ENCODE measurements around the gene RAPGEF4. TPM values are rescaled to one million over a fixed set of nuclear protein-coding genes. Genes with fewer than 3 reads are reported as not detected.
"Not testable (repeated sequence)": the region's sequence is repeated elsewhere in the genome, so short reads cannot be mapped to it uniquely, and the experiment has no call there.

The RAPGEF4 gene
- total and polyA plus RNA-seq, 9 donors: 1.1 to 2.4 (median 1.5) TPM

- not testable (repeated sequence) for H3K27ac ChIP-seq (ENCODE audit: low read length); DNase-seq; H3K36me3 ChIP-seq (ENCODE audit: control insufficient read depth, insufficient read depth, low read length); H3K27me3 ChIP-seq (ENCODE audit: control insufficient read depth, insufficient read depth, low read length); H3K4me1 ChIP-seq (ENCODE audit: control insufficient read depth, insufficient read depth, low read length); H3K9me3 ChIP-seq (replicated peaks; ENCODE audit: control insufficient read depth, low read depth, low read length); H3K4me3 ChIP-seq (ENCODE audit: low read length)
- WGBS (ENCODE audit: insufficient coverage): no CpG with 5 or more reads among the region's 1 CpG
These were observed 67.7 kb downstream of the RAPGEF4 start for GRCh38 chr2:172803308-172803707.

DNA sequence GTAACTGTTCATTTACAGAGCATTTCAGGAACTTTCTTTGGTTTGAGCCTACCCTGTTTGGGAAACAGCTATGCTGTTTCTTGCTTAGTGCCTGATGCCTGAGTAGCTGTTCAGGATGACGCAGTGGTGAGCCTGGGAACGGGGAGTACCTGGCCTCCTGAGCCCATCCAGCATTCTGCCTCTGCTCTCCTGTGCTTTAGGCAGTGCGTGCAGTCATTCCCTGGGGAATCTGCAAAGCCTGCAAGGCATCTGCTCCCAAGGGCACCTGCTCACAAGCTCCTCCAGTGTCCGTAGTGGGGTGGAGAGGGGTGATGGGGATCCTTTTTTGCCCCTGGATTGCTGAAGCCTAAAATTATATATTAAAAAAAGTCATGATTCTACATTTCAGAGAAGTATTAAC lies 68.8 kb downstream of the RAPGEF4 start:
- no peaks in the 10 kb centered on the region for H3K9me3 ChIP-seq (replicated peaks; ENCODE audit: control insufficient read depth, low read depth, low read length)
- H3K4me1 ChIP-seq (ENCODE audit: control insufficient read depth, insufficient read depth, low read length): no peaks in the 10 kb centered on the region
- H3K27me3 ChIP-seq (ENCODE audit: control insufficient read depth, insufficient read depth, low read length): no peaks in the 10 kb centered on the region
- no peak for DNase-seq
- H3K27ac ChIP-seq (ENCODE audit: low read length): no peak overlapping the region
- H3K4me3 ChIP-seq (ENCODE audit: low read length): no peak overlapping the region
- WGBS (ENCODE audit: insufficient coverage): 80% methylated on average over 2 of the region's 4 CpGs
- H3K36me3 ChIP-seq (ENCODE audit: control insufficient read depth, insufficient read depth, low read length): no peaks in the 10 kb centered on the region

DNA sequence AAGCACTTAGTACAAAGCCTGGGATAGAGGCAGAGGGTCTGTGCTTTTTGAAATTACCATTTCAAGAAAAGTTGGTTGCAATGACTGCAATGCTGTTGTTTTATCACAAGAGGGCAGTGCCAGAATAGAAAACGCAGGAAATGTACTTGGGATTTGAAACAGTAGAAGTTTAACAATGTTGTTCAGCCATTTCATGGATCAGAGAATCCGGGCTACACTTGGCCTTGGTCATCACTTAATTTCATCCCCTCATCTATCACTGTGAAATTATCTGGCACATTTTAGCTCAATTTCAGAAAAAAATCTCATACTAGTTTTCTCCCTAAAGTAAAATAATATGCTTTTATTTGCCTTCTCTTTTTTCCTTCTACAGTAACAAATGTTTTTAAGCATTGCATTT lies 70.8 kb downstream of the RAPGEF4 start:
- Histone ChIP-seq H3K4me3 (ENCODE audit: low read length) (no peak overlapping the region), H3K4me1 (ENCODE audit: control insufficient read depth, insufficient read depth, low read length) (no peaks in the 10 kb centered on the region), H3K36me3 (ENCODE audit: control insufficient read depth, insufficient read depth, low read length) (no peaks in the 10 kb centered on the region), H3K27me3 (ENCODE audit: control insufficient read depth, insufficient read depth, low read length) (no peaks in the 10 kb centered on the region), H3K27ac (ENCODE audit: low read length) (no peak overlapping the region), H3K9me3 (replicated peaks; ENCODE audit: control insufficient read depth, low read depth, low read length) (no peaks in the 10 kb centered on the region)
- DNase-seq: peak; percentile 76
- WGBS (ENCODE audit: insufficient coverage): 0% methylated on average over 2 of the region's 2 CpGs

GRCh38 chr2:172806996-172807395 lies 71.4 kb downstream of the RAPGEF4 start:
- Histone ChIP-seq H3K27me3 (ENCODE audit: control insufficient read depth, insufficient read depth, low read length) (no peaks in the 10 kb centered on the region), H3K27ac (ENCODE audit: low read length) (no peak overlapping the region), H3K4me3 (ENCODE audit: low read length) (no peak overlapping the region), H3K4me1 (ENCODE audit: control insufficient read depth, insufficient read depth, low read length) (no peaks in the 10 kb centered on the region), H3K36me3 (ENCODE audit: control insufficient read depth, insufficient read depth, low read length) (no peaks in the 10 kb centered on the region), H3K9me3 (replicated peaks; ENCODE audit: control insufficient read depth, low read depth, low read length) (no peaks in the 10 kb centered on the region)
- DNase-seq: peak; percentile 31
- WGBS (ENCODE audit: insufficient coverage): no CpG with 5 or more reads among the region's 6 CpGs

GRCh38 chr2:172808156-172808555 lies 72.5 kb downstream of the RAPGEF4 start:
- Histone ChIP-seq H3K9me3 (replicated peaks; ENCODE audit: control insufficient read depth, low read depth, low read length) (no peaks in the 10 kb centered on the region), H3K4me1 (ENCODE audit: control insufficient read depth, insufficient read depth, low read length) (no peaks in the 10 kb centered on the region), H3K4me3 (ENCODE audit: low read length) (no peak overlapping the region), H3K27ac (ENCODE audit: low read length) (no peak overlapping the region), H3K27me3 (ENCODE audit: control insufficient read depth, insufficient read depth, low read length) (no peaks in the 10 kb centered on the region), H3K36me3 (ENCODE audit: control insufficient read depth, insufficient read depth, low read length) (no peaks in the 10 kb centered on the region)
- no peak for DNase-seq
- WGBS (ENCODE audit: insufficient coverage): no CpG with 5 or more reads among the region's 4 CpGs

DNA sequence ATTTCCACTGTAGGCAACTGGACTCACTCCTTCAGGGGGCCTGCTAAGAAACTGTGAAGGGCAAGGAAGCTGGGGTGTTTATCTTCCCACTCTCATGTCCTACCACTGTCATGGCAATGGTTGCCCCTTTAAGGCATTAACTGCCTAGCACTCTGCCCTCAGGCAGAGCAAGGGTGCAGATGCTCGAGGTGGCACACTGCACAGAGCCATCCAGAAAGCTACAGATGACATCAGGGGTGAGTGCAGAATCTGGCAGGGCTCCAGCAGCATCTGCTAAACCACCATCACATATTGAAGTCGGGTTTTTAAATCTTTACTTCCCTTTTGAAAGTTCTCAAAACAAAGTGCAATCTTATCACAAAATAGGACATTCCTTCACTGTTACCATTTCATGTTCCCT lies 75.4 kb downstream of the RAPGEF4 start:
- 14% methylated on average over 1 of the region's 2 CpGs for WGBS (ENCODE audit: insufficient coverage)
- H3K27ac ChIP-seq (ENCODE audit: low read length): no peak overlapping the region
- no peaks in the 10 kb centered on the region for H3K27me3 ChIP-seq (ENCODE audit: control insufficient read depth, insufficient read depth, low read length)
- no peak overlapping the region for H3K4me3 ChIP-seq (ENCODE audit: low read length)
- no peaks in the 10 kb centered on the region for H3K36me3 ChIP-seq (ENCODE audit: control insufficient read depth, insufficient read depth, low read length)
- no peak for DNase-seq
- no peaks in the 10 kb centered on the region for H3K9me3 ChIP-seq (replicated peaks; ENCODE audit: control insufficient read depth, low read depth, low read length)
- no peaks in the 10 kb centered on the region for H3K4me1 ChIP-seq (ENCODE audit: control insufficient read depth, insufficient read depth, low read length)

- WGBS (ENCODE audit: insufficient coverage): no CpG with 5 or more reads among the region's 7 CpGs
- H3K27ac ChIP-seq (ENCODE audit: low read length): no peak overlapping the region
- no peaks in the 10 kb centered on the region for H3K36me3 ChIP-seq (ENCODE audit: control insufficient read depth, insufficient read depth, low read length)
- H3K4me3 ChIP-seq (ENCODE audit: low read length): no peak overlapping the region
- H3K4me1 ChIP-seq (ENCODE audit: control insufficient read depth, insufficient read depth, low read length): no peaks in the 10 kb centered on the region
- H3K27me3 ChIP-seq (ENCODE audit: control insufficient read depth, insufficient read depth, low read length): no peaks in the 10 kb centered on the region
- DNase-seq: no peak
- no peaks in the 10 kb centered on the region for H3K9me3 ChIP-seq (replicated peaks; ENCODE audit: control insufficient read depth, low read depth, low read length)
These were observed 76.6 kb downstream of the RAPGEF4 start for GRCh38 chr2:172812158-172812744.

DNA sequence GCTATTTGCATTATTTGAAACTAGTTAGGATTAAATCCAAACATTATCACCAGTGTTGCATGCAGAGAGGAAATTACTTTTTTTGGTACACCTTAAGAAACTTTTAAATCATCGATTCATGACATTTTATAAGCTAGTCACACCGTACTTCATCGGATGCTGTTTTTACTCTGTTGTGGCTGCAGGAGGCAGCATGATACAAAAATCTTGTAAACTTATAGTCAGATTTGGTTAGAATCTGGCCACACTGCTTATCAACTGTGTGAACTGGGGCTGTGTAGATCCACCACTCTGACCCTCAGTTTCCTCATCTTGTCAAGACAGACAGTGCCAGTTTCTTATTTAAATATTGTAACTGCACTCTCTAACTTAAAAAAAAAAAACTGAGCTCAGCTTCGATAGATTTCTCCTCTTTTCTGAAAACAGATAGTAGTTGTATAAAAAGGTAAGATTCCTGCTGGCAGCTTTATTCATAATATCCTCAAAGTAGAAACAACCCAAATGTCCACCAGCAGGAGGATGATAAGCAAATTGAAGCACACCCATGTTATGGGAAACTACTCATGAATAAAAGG lies 77.8 kb downstream of the RAPGEF4 start:
- Histone ChIP-seq H3K27me3 (ENCODE audit: control insufficient read depth, insufficient read depth, low read length) (no peaks in the 10 kb centered on the region), H3K9me3 (replicated peaks; ENCODE audit: control insufficient read depth, low read depth, low read length) (no peaks in the 10 kb centered on the region), H3K27ac (ENCODE audit: low read length) (no peak overlapping the region), H3K4me1 (ENCODE audit: control insufficient read depth, insufficient read depth, low read length) (no peaks in the 10 kb centered on the region), H3K4me3 (ENCODE audit: low read length) (no peak overlapping the region), H3K36me3 (ENCODE audit: control insufficient read depth, insufficient read depth, low read length) (no peaks in the 10 kb centered on the region)
- WGBS (ENCODE audit: insufficient coverage): no CpG with 5 or more reads among the region's 4 CpGs
- peak; percentile 25 for DNase-seq

DNA sequence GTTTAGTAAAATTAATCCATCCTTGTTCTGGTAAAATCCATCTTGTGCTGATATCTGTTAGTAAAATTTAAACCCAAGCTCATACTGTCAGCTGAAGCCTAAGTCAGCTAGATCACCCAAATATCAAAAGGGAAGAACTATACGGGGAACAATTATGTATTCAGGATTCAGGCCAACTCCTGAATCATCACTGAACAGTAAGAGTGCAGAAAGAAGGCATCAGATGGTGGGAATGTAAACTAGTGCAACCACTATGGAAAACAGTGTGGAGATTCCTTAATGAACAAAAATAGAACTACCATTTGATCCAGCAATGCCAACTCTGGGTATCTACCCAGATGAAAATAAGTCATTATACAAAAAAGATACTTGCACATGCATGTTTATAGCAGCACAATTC lies 81.8 kb downstream of the RAPGEF4 start:
- Histone ChIP-seq H3K4me1 (ENCODE audit: control insufficient read depth, insufficient read depth, low read length) (no peaks in the 10 kb centered on the region), H3K27me3 (ENCODE audit: control insufficient read depth, insufficient read depth, low read length) (no peaks in the 10 kb centered on the region), H3K9me3 (replicated peaks; ENCODE audit: control insufficient read depth, low read depth, low read length) (no peaks in the 10 kb centered on the region), H3K36me3 (ENCODE audit: control insufficient read depth, insufficient read depth, low read length) (no peaks in the 10 kb centered on the region), H3K27ac (ENCODE audit: low read length) (no peak overlapping the region), H3K4me3 (ENCODE audit: low read length) (no peak overlapping the region)
- no CpG with 5 or more reads among the region's 1 CpG for WGBS (ENCODE audit: insufficient coverage)
- no peak for DNase-seq

DNA sequence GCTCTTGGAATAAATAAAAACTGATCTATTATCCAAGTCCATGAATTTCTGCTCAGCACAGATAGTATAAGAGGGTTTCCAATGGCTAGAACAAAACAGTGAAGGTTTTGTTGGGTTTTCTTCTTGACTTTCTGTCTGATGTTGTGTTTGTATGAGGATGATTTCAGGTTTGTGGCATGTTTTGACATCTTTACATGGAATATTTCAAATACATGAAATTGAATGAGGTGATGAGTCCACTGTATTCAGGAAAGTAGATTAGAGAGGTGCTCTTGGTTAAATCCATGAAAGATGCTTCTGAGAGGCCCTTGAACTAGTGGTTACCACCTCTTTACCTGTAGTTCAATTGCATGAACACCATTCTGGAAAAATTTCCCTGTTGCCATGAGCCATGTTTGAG lies 84.3 kb downstream of the RAPGEF4 start:
- no peaks in the 10 kb centered on the region for H3K4me1 ChIP-seq (ENCODE audit: control insufficient read depth, insufficient read depth, low read length)
- no peak for DNase-seq
- no peaks in the 10 kb centered on the region for H3K27me3 ChIP-seq (ENCODE audit: control insufficient read depth, insufficient read depth, low read length)
- H3K27ac ChIP-seq (ENCODE audit: low read length): no peak overlapping the region
- no peaks in the 10 kb centered on the region for H3K36me3 ChIP-seq (ENCODE audit: control insufficient read depth, insufficient read depth, low read length)
- no peak overlapping the region for H3K4me3 ChIP-seq (ENCODE audit: low read length)
- H3K9me3 ChIP-seq (replicated peaks; ENCODE audit: control insufficient read depth, low read depth, low read length): no peaks in the 10 kb centered on the region

Data from muscle of leg (tissue), 11 donors.